GM23338 (cell line): ENCODE measurements around the gene ITIH2. TPM values are rescaled to one million over a fixed set of nuclear protein-coding genes. Genes with fewer than 3 reads are reported as not detected.

Experiments
- ATAC-seq: fragments of 200-7000 bp; cut with Tn5 transposase; 3 replicates; pipeline ENCODE4 v1.9.1; 2020
- DNase-seq: peaks from one replicate; pipeline ENCODE4 v3.0.0-alpha.2; 2015; ENCODE audit warnings: low spot score
- H2AFZ ChIP-seq: fragments of 200-600 bp; sonication (generic); 2 replicates; pipeline ENCODE4 v1.8.0; 2016; ENCODE audit warnings: antibody characterized with exemption, mild to moderate bottlenecking, moderate library complexity
- H3F3A ChIP-seq: fragments of 200-600 bp; sonication (generic); replicated peaks from 2 replicates; pipeline ENCODE4 v1.8.0; 2017; ENCODE audit warnings: antibody characterized with exemption, mixed run types, low read depth
- H3K27ac ChIP-seq: fragments of 200-600 bp; sonication (generic); 2 replicates; pipeline ENCODE4 v1.6.1; 2016; ENCODE audit warnings: low read depth
- H3K27me3 ChIP-seq: fragments of 200-600 bp; sonication (generic); 2 replicates; pipeline ENCODE4 v1.8.0; 2016; ENCODE audit warnings: mild to moderate bottlenecking, mixed run types, moderate library complexity; ENCODE audit not compliant: insufficient read depth
- H3K36me3 ChIP-seq: fragments of 200-600 bp; sonication (generic); 2 replicates; pipeline ENCODE4 v1.8.0; 2016; ENCODE audit warnings: mild to moderate bottlenecking; ENCODE audit not compliant: insufficient read depth
- H3K4me1 ChIP-seq: fragments of 200-600 bp; sonication (generic); 2 replicates; pipeline ENCODE4 v1.8.0; 2016; ENCODE audit warnings: mild to moderate bottlenecking, moderate library complexity; ENCODE audit not compliant: insufficient read depth
- H3K4me2 ChIP-seq: fragments of 200-600 bp; sonication (generic); 2 replicates; pipeline ENCODE4 v1.7.1; 2017; ENCODE audit warnings: mixed run types
- H3K4me3 ChIP-seq: fragments of 200-600 bp; sonication (generic); 2 replicates; pipeline ENCODE4 v1.6.1; 2016; ENCODE audit warnings: mixed run types
- H3K79me2 ChIP-seq: fragments of 200-600 bp; sonication (generic); replicated peaks from 2 replicates; pipeline ENCODE4 v1.8.0; 2017; ENCODE audit warnings: mild to moderate bottlenecking; ENCODE audit not compliant: insufficient read depth
- H3K9me2 ChIP-seq: fragments of 200-600 bp; sonication (generic); 2 replicates; pipeline ENCODE4 v1.8.0; 2017; ENCODE audit not compliant: insufficient read depth
- H4K20me1 ChIP-seq: fragments of 200-600 bp; sonication (generic); replicated peaks from 2 replicates; pipeline ENCODE4 v1.8.0; 2017; ENCODE audit warnings: mild to moderate bottlenecking; ENCODE audit not compliant: insufficient read depth
- H3K27ac Mint-ChIP-seq: 2 replicates; pipeline ENCODE4 v1.8.0; 2020; ENCODE audit warnings: inconsistent platforms, mild to moderate bottlenecking, moderate library complexity, mixed read lengths
- H3K27me3 Mint-ChIP-seq: 3 replicates; pipeline ENCODE4 v1.8.0; 2022; ENCODE audit warnings: low read depth, mild to moderate bottlenecking, moderate library complexity, mixed read lengths, inconsistent platforms; ENCODE audit not compliant: insufficient read depth, poor library complexity
- H3K36me3 Mint-ChIP-seq: 3 replicates; pipeline ENCODE4 v1.8.0; 2021; ENCODE audit warnings: low read depth, mild to moderate bottlenecking, inconsistent platforms, moderate library complexity, mixed read lengths
- H3K4me1 Mint-ChIP-seq: 3 replicates; pipeline ENCODE4 v1.8.0; 2020; ENCODE audit warnings: mild to moderate bottlenecking, inconsistent platforms, mixed read lengths
- H3K4me3 Mint-ChIP-seq: 3 replicates; pipeline ENCODE4 v1.8.0; 2021; ENCODE audit warnings: moderate library complexity, mild to moderate bottlenecking, inconsistent platforms, mixed read lengths
- H3K9me3 Mint-ChIP-seq: 3 replicates; pipeline ENCODE4 v1.8.0; 2020; ENCODE audit warnings: moderate library complexity, mild to moderate bottlenecking, inconsistent platforms, mixed read lengths
- CREB1 ChIP-seq: fragments of 250-450 bp; sonication (Bioruptor Pico); IDR thresholded peaks from 2 replicates; pipeline ENCODE4 v1.5.0; 2020; ENCODE audit warnings: low read depth, mild to moderate bottlenecking, moderate library complexity
- CTCF ChIP-seq, 2 experiments: fragments of 200-600 bp in 1 of 2; sonication (generic) in 1 of 2; conservative IDR thresholded peaks; 2 replicates each; pipeline versions ENCODE4 v1.5.1 to v1.6.1; 2016 to 2017; ENCODE audit warnings: antibody characterized with exemption in 2 of 2, low read depth in 2 of 2, mild to moderate bottlenecking in 2 of 2, moderate library complexity in 1 of 2
- EZH2 ChIP-seq: fragments of 200-600 bp; sonication (generic); IDR thresholded peaks from one replicate; pipeline ENCODE4 v1.8.0; 2017; ENCODE audit warnings: antibody characterized with exemption, mild to moderate bottlenecking, low read depth; ENCODE audit not compliant: unreplicated experiment
- EZH2phosphoT487 ChIP-seq: fragments of 200-600 bp; sonication (generic); IDR thresholded peaks from one replicate; pipeline ENCODE4 v1.8.1; 2018; ENCODE audit warnings: antibody characterized with exemption; ENCODE audit not compliant: unreplicated experiment
- JUNB ChIP-seq: IDR thresholded peaks from one replicate; pipeline ENCODE4 v1.6.1; 2016; ENCODE audit warnings: antibody characterized with exemption; ENCODE audit not compliant: unreplicated experiment
- STAT1 ChIP-seq: IDR thresholded peaks from one replicate; pipeline ENCODE4 v1.6.1; 2016; ENCODE audit warnings: antibody characterized with exemption; ENCODE audit not compliant: unreplicated experiment
- ZNF331 ChIP-seq: fragments of 250-450 bp; sonication (Bioruptor Pico); IDR thresholded peaks from 2 replicates; pipeline ENCODE4 v1.5.0; 2020; ENCODE audit warnings: low read depth, mild to moderate bottlenecking, moderate library complexity
- polyA plus RNA-seq: library from polyadenylated mRNA; unstranded; fragments of >200 nt; fragmentation: Nextera tagmentation; extraction: Ambion mirVana; gene quantifications from 2 replicates; pipeline ENCODE4 v1.2.1, GENCODE V29; 2016
- total RNA-seq: library from RNA; depleted of rRNA; stranded (reverse); fragments of >200 nt; shearing (Covaris generic); gene quantifications from 2 replicates; pipeline ENCODE4 v1.2.3, GENCODE V29; 2014
- TF ChIP-seq, protein P1 (sequence below): IDR thresholded peaks from one replicate; pipeline ENCODE4 v1.6.1; 2018; ENCODE audit warnings: antibody characterized with exemption; ENCODE audit not compliant: unreplicated experiment
- TF ChIP-seq, protein P2 (sequence below): fragments of 250-450 bp; sonication (Bioruptor Pico); IDR thresholded peaks from 2 replicates; pipeline ENCODE4 v1.5.0; 2020; ENCODE audit warnings: mild to moderate bottlenecking, moderate library complexity
- TF ChIP-seq, protein P3 (sequence below): IDR thresholded peaks from 2 replicates; pipeline ENCODE4 v1.6.1; 2016; ENCODE audit warnings: antibody characterized with exemption

Gene ITIH2
- total and polyA plus RNA-seq, 2 experiments from 2014 or later, result 0.10 TPM; not detected in 1

DNA sequence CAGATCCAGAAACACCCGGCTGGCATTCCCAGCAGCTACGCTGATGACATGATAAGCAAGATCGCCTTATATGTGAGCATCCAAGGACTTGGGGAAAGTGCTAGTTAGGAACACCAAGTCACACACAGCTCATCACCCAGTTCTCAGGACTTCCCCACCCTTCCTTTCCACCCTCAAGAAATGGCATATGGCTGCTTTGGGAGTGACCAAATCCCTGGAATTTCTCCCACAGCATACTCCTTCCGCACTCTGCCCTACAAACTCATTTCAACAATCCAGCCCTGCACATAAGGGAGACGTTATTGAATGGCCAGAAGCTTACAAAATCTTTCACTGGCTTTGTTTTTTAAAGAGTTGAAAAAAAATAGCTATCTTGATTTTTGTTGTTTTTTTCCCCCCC, 40.6 kb upstream of the ITIH2 start (continued):
- TF ChIP-seq CTCF (conservative IDR thresholded peaks at IDR 0.05; ENCODE audit: low read depth in 2 of 2) (no peak), CREB1 (no peak), ZNF331 (no peak)

GRCh38 chr10:7664707-7665106, 38.4 kb upstream of the ITIH2 start:
- ATAC-seq, result no peak
- Mint-ChIP-seq H3K27me3 (peaks cover 25% of the 10 kb centered on the region), H3K4me3 (no peak overlapping the region)

More at GRCh38 chr10:7664707-7665106, 38.4 kb upstream of the ITIH2 start:
- Histone ChIP-seq H3K9me2 (no peaks in the 10 kb centered on the region), H3K36me3 (no peaks in the 10 kb centered on the region), H3F3A (peaks cover 11% of the 10 kb centered on the region; the same call in 1 of the 2 replicates), H2AFZ (no peak overlapping the region), H3K27me3 (peaks cover 24% of the 10 kb centered on the region), H3K79me2 (no peaks in the 10 kb centered on the region), H3K4me3 (no peak overlapping the region), H3K27ac (no peak overlapping the region), H3K4me1 (peaks cover 19% of the 10 kb centered on the region), H3K4me2 (no peak overlapping the region), H4K20me1 (no peaks in the 10 kb centered on the region)
- H3K9me3 Mint-ChIP-seq, result no peaks in the 10 kb centered on the region
- DNase-seq, result no peak
- no peak overlapping the region for H3K27ac Mint-ChIP-seq
- H3K4me1 Mint-ChIP-seq, result peaks cover 14% of the 10 kb centered on the region
- H3K36me3 Mint-ChIP-seq, result no peaks in the 10 kb centered on the region
- TF ChIP-seq EZH2 (no peak), JUNB (no peak), CREB1 (no peak), STAT1 (no peak), EZH2phosphoT487 (no peak)
- TF ChIP-seq, protein P1, sequence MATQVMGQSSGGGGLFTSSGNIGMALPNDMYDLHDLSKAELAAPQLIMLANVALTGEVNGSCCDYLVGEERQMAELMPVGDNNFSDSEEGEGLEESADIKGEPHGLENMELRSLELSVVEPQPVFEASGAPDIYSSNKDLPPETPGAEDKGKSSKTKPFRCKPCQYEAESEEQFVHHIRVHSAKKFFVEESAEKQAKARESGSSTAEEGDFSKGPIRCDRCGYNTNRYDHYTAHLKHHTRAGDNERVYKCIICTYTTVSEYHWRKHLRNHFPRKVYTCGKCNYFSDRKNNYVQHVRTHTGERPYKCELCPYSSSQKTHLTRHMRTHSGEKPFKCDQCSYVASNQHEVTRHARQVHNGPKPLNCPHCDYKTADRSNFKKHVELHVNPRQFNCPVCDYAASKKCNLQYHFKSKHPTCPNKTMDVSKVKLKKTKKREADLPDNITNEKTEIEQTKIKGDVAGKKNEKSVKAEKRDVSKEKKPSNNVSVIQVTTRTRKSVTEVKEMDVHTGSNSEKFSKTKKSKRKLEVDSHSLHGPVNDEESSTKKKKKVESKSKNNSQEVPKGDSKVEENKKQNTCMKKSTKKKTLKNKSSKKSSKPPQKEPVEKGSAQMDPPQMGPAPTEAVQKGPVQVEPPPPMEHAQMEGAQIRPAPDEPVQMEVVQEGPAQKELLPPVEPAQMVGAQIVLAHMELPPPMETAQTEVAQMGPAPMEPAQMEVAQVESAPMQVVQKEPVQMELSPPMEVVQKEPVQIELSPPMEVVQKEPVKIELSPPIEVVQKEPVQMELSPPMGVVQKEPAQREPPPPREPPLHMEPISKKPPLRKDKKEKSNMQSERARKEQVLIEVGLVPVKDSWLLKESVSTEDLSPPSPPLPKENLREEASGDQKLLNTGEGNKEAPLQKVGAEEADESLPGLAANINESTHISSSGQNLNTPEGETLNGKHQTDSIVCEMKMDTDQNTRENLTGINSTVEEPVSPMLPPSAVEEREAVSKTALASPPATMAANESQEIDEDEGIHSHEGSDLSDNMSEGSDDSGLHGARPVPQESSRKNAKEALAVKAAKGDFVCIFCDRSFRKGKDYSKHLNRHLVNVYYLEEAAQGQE, result no peak
- TF ChIP-seq, protein P2, sequence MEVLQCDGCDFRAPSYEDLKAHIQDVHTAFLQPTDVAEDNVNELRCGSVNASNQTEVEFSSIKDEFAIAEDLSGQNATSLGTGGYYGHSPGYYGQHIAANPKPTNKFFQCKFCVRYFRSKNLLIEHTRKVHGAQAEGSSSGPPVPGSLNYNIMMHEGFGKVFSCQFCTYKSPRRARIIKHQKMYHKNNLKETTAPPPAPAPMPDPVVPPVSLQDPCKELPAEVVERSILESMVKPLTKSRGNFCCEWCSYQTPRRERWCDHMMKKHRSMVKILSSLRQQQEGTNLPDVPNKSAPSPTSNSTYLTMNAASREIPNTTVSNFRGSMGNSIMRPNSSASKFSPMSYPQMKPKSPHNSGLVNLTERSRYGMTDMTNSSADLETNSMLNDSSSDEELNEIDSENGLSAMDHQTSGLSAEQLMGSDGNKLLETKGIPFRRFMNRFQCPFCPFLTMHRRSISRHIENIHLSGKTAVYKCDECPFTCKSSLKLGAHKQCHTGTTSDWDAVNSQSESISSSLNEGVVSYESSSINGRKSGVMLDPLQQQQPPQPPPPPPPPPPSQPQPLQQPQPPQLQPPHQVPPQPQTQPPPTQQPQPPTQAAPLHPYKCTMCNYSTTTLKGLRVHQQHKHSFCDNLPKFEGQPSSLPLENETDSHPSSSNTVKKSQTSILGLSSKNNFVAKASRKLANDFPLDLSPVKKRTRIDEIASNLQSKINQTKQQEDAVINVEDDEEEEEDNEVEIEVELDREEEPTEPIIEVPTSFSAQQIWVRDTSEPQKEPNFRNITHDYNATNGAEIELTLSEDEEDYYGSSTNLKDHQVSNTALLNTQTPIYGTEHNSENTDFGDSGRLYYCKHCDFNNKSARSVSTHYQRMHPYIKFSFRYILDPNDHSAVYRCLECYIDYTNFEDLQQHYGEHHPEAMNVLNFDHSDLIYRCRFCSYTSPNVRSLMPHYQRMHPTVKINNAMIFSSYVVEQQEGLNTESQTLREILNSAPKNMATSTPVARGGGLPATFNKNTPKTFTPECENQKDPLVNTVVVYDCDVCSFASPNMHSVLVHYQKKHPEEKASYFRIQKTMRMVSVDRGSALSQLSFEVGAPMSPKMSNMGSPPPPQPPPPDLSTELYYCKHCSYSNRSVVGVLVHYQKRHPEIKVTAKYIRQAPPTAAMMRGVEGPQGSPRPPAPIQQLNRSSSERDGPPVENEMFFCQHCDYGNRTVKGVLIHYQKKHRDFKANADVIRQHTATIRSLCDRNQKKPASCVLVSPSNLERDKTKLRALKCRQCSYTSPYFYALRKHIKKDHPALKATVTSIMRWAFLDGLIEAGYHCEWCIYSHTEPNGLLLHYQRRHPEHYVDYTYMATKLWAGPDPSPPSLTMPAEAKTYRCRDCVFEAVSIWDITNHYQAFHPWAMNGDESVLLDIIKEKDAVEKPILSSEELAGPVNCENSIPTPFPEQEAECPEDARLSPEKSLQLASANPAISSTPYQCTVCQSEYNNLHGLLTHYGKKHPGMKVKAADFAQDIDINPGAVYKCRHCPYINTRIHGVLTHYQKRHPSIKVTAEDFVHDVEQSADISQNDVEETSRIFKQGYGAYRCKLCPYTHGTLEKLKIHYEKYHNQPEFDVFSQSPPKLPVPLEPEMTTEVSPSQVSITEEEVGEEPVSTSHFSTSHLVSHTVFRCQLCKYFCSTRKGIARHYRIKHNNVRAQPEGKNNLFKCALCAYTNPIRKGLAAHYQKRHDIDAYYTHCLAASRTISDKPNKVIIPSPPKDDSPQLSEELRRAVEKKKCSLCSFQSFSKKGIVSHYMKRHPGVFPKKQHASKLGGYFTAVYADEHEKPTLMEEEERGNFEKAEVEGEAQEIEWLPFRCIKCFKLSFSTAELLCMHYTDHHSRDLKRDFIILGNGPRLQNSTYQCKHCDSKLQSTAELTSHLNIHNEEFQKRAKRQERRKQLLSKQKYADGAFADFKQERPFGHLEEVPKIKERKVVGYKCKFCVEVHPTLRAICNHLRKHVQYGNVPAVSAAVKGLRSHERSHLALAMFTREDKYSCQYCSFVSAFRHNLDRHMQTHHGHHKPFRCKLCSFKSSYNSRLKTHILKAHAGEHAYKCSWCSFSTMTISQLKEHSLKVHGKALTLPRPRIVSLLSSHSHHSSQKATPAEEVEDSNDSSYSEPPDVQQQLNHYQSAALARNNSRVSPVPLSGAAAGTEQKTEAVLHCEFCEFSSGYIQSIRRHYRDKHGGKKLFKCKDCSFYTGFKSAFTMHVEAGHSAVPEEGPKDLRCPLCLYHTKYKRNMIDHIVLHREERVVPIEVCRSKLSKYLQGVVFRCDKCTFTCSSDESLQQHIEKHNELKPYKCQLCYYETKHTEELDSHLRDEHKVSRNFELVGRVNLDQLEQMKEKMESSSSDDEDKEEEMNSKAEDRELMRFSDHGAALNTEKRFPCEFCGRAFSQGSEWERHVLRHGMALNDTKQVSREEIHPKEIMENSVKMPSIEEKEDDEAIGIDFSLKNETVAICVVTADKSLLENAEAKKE (CRISPR knock-in tag), result no peak
- TF ChIP-seq, protein P3, sequence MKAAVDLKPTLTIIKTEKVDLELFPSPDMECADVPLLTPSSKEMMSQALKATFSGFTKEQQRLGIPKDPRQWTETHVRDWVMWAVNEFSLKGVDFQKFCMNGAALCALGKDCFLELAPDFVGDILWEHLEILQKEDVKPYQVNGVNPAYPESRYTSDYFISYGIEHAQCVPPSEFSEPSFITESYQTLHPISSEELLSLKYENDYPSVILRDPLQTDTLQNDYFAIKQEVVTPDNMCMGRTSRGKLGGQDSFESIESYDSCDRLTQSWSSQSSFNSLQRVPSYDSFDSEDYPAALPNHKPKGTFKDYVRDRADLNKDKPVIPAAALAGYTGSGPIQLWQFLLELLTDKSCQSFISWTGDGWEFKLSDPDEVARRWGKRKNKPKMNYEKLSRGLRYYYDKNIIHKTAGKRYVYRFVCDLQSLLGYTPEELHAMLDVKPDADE, result no peak
